HG02938 (cell line): ENCODE results near the gene RLN3.

Source experiments
- ATAC-seq: cut with Tn5 transposase; IDR thresholded peaks from one replicate; pipeline ENCODE4 v1.9.1; 2021; ENCODE audit warnings: mild to moderate bottlenecking, moderate library complexity; ENCODE audit not compliant: unreplicated experiment

Gene RLN3

DNA sequence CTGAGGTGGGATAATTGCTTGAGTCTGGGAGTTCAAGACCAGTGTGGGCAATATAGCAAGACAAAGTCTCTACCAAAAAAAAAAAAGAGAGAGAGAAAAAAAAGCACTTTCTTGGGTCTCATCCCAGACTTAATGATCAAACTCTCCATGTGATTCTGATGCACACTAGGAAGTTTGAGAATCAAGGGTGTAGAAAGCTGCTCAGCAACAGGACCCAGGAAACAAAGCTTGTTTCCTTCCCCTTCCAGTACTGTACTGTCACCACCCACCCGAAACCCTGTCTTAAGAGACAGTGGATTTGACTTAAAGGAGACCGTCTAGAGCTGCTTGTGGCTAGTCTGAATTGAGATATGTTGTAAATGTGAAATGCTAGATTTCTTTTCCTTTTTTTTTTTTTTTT, 50.5 kb downstream of the RLN3 start:
- ATAC-seq, result no peak
